Hepatocyte (in vitro differentiated cells): ENCODE measurements around the gene PTPN11.

Experiments used
- EZH2 ChIP-seq: fragments of 200-600 bp; sonication (generic); IDR thresholded peaks from 2 replicates; pipeline ENCODE4 v1.6.1; 2016; ENCODE audit warnings: antibody characterized with exemption, mild to moderate bottlenecking, borderline replicate concordance
- EZH2phosphoT487 ChIP-seq: fragments of 200-600 bp; sonication (generic); IDR thresholded peaks from one replicate; pipeline ENCODE4 v1.6.1; 2018; ENCODE audit warnings: antibody characterized with exemption, mild to moderate bottlenecking, low read depth, moderate library complexity; ENCODE audit not compliant: unreplicated experiment, severe bottlenecking
- TF ChIP-seq, protein P1 (sequence below): fragments of 200-600 bp; sonication (generic); IDR thresholded peaks from 2 replicates; pipeline ENCODE4 v1.5.1; 2016; ENCODE audit warnings: antibody characterized with exemption, mild to moderate bottlenecking; ENCODE audit not compliant: poor library complexity

DNA sequence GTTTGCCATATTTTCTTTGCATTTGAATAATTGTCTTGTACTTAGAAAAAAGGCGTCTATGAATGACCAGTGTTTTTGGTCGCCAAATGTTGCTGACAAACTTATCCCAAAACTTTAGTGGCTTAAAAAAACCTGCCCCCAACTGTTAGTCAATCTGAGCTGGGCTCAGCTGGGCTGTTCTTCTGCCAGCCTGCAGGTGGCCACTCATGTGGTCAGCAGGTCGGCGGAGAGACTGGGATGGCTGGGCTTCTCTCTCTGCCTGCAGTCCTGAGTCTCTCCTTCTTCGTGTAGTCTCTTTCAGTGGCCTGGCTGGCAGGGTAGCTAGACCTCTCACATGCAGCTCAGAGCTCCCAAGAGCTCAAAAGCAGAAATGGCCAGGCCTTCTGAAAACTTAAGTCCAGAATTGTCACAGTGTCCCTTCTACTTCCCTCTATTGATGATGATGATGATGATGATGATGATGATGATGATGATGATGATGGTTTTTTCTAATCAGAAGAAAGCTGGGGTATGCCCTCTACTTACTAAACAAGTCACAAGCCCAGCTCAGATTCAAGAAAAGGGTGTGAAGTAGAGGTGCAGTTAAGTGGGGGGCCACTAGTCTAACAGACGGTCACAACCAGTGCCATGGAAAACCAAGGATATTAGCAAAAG, 87.9 kb downstream of the PTPN11 start:
- TF ChIP-seq EZH2phosphoT487 (no peak), EZH2 (no peak)
- TF ChIP-seq, protein P1, sequence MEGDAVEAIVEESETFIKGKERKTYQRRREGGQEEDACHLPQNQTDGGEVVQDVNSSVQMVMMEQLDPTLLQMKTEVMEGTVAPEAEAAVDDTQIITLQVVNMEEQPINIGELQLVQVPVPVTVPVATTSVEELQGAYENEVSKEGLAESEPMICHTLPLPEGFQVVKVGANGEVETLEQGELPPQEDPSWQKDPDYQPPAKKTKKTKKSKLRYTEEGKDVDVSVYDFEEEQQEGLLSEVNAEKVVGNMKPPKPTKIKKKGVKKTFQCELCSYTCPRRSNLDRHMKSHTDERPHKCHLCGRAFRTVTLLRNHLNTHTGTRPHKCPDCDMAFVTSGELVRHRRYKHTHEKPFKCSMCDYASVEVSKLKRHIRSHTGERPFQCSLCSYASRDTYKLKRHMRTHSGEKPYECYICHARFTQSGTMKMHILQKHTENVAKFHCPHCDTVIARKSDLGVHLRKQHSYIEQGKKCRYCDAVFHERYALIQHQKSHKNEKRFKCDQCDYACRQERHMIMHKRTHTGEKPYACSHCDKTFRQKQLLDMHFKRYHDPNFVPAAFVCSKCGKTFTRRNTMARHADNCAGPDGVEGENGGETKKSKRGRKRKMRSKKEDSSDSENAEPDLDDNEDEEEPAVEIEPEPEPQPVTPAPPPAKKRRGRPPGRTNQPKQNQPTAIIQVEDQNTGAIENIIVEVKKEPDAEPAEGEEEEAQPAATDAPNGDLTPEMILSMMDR = no peak
